SIG-M5 treated with dmso at 0.1 percent for 504 hours (cell line): ENCODE measurements around the gene ATP9B.

Experiments used
- DNase-seq: peaks from one replicate; lab custom pipeline; 2025; ENCODE audit not compliant: unreplicated experiment; lab: John Stamatoyannopoulos, UW

Gene ATP9B

GRCh38 chr18:79404567-79404910 lies 335.3 kb downstream of the ATP9B start:
- no peak for DNase-seq

GRCh38 chr18:79405019-79405780 lies 336.0 kb downstream of the ATP9B start:
- no peak for DNase-seq

GRCh38 chr18:79405781-79406575 lies 336.8 kb downstream of the ATP9B start:
- DNase-seq, result peak; percentile 44

- DNase-seq, result no peak
Observed at GRCh38 chr18:79406708-79407107, 337.5 kb downstream of the ATP9B start.

- no peak for DNase-seq
Observed at GRCh38 chr18:79409313-79409712, 340.1 kb downstream of the ATP9B start.

GRCh38 chr18:79410171-79410641 lies 341.0 kb downstream of the ATP9B start:
- no peak for DNase-seq

GRCh38 chr18:79410731-79411613 lies 341.8 kb downstream of the ATP9B start:
- DNase-seq, result no peak

GRCh38 chr18:79411614-79412526 lies 342.7 kb downstream of the ATP9B start:
- no peak for DNase-seq

- DNase-seq, result no peak
Observed at GRCh38 chr18:79413025-79413424, 343.8 kb downstream of the ATP9B start.

GRCh38 chr18:79413426-79413825 lies 344.2 kb downstream of the ATP9B start:
- DNase-seq, result no peak

GRCh38 chr18:79413901-79414300 lies 344.7 kb downstream of the ATP9B start:
- no peak for DNase-seq

GRCh38 chr18:79416022-79416676 lies 347.0 kb downstream of the ATP9B start:
- DNase-seq, result no peak

- DNase-seq, result no peak
Observed at GRCh38 chr18:79416677-79417052, 347.5 kb downstream of the ATP9B start.

GRCh38 chr18:79418236-79418635 lies 349.0 kb downstream of the ATP9B start:
- DNase-seq, result no peak

GRCh38 chr18:79418642-79419041 lies 349.4 kb downstream of the ATP9B start:
- DNase-seq, result no peak

- DNase-seq, result no peak
Observed at GRCh38 chr18:79420033-79420745, 351.0 kb downstream of the ATP9B start.

GRCh38 chr18:79421275-79421857 lies 352.2 kb downstream of the ATP9B start:
- DNase-seq, result no peak

GRCh38 chr18:79422022-79422782 lies 353.0 kb downstream of the ATP9B start:
- DNase-seq, result peak; percentile 66
